B cell (primary cell): ENCODE data around the gene GLIS1.

Source experiments
- CTCF ChIP-seq: fragments of 200-600 bp; IDR thresholded peaks from one replicate; pipeline ENCODE4 v1.8.0; 2022; ENCODE audit warnings: antibody characterized with exemption, mild to moderate bottlenecking
- EZH2 ChIP-seq: IDR thresholded peaks from 2 replicates; pipeline ENCODE4 v1.6.1; 2012; ENCODE audit warnings: borderline replicate concordance, low read depth, mild to moderate bottlenecking, moderate library complexity, low read length; ENCODE audit not compliant: insufficient read depth, poor library complexity, severe bottlenecking

- TF ChIP-seq CTCF (no peak), EZH2 (no peak)
Observed at GRCh38 chr1:53554592-53555305, 184.2 kb downstream of the GLIS1 start.
